ENCODE measurements around the gene SLC25A13.

The SLC25A13 gene

GRCh38 chr7:96088579-96088978 is 233.3 kb downstream of the SLC25A13 start:
- Histone ChIP-seq H3K9ac (ENCODE audit: low read depth, low read length, poor library complexity) (no peak overlapping the region), H4K8ac (ENCODE audit: low read depth, low read length) (no peak overlapping the region), H3K27me3 (ENCODE audit: control insufficient read depth in 3 of 3, insufficient read depth in 3 of 3, low read depth in 1 of 3, low read length in 3 of 3) (peaks cover 0 to 61% (median 0%) of the 10 kb centered on the region in 3 experiments), H3K18ac (ENCODE audit: low read length) (no peak overlapping the region), H3K23ac (ENCODE audit: low read depth, low read length, poor library complexity) (no peak overlapping the region), H3K4ac (ENCODE audit: low read length) (no peak overlapping the region), H2AK5ac (ENCODE audit: low read depth, low read length) (no peak overlapping the region), H3K36me3 (replicated peaks in 1 of 2; ENCODE audit: control insufficient read depth in 2 of 2, insufficient read depth in 2 of 2, low read length in 2 of 2) (no peaks in the 10 kb centered on the region), H3K9me3 (replicated peaks in 1 of 2; ENCODE audit: control insufficient read depth in 2 of 2, insufficient read depth in 1 of 2, low read depth in 1 of 2, low read length in 2 of 2) (no peaks in the 10 kb centered on the region), H2BK15ac (ENCODE audit: low read length) (no peak overlapping the region), H3K79me1 (ENCODE audit: low read depth, low read length) (no peaks in the 10 kb centered on the region), H2AFZ (ENCODE audit: low read length) (no peak overlapping the region), H4K91ac (ENCODE audit: low read depth, low read length, poor library complexity) (no peak overlapping the region), H3K4me1 (ENCODE audit: control insufficient read depth in 2 of 2, insufficient read depth in 1 of 2, low read depth in 1 of 2, low read length in 2 of 2) (no peaks in the 10 kb centered on the region), H3K14ac (ENCODE audit: low read length) (no peak overlapping the region), H2BK5ac (ENCODE audit: low read length) (no peak overlapping the region), H2BK12ac (ENCODE audit: low read length) (no peak overlapping the region), H3K4me2 (ENCODE audit: insufficient read depth, low read length, poor library complexity, severe bottlenecking) (no peak overlapping the region), H3K4me3 (ENCODE audit: low read length in 2 of 2) (no peak overlapping the region), H2BK120ac (ENCODE audit: low read depth, low read length) (no peak overlapping the region), H3K27ac (replicated peaks; ENCODE audit: low read length) (no peak overlapping the region)
- WGBS, 2 donors (ENCODE audit: extremely low coverage in 2 of 2, insufficient read length in 2 of 2, insufficient replicate concordance in 1 of 2), result no CpG with 5 or more reads among the region's 5 CpGs
- no peak for DNase-seq (ENCODE audit: low spot score)

- no peak overlapping the region for H3K14ac ChIP-seq (ENCODE audit: low read length)
- no peak overlapping the region for H3K9ac ChIP-seq (ENCODE audit: low read depth, low read length, poor library complexity)
- no peak overlapping the region for H3K23ac ChIP-seq (ENCODE audit: low read depth, low read length, poor library complexity)
- H3K4me2 ChIP-seq (ENCODE audit: insufficient read depth, low read length, poor library complexity, severe bottlenecking), result no peak overlapping the region
- DNase-seq (ENCODE audit: low spot score), result no peak
- H3K4me1 ChIP-seq (ENCODE audit: control insufficient read depth in 2 of 2, insufficient read depth in 1 of 2, low read depth in 1 of 2, low read length in 2 of 2), result peaks cover 0 to 2% of the 10 kb centered on the region in 2 donors
- H3K9me3 ChIP-seq (replicated peaks in 1 of 2; ENCODE audit: control insufficient read depth in 2 of 2, insufficient read depth in 1 of 2, low read depth in 1 of 2, low read length in 2 of 2), result no peaks in the 10 kb centered on the region
- H2BK15ac ChIP-seq (ENCODE audit: low read length), result no peak overlapping the region
- H4K91ac ChIP-seq (ENCODE audit: low read depth, low read length, poor library complexity), result no peak overlapping the region
- no peak overlapping the region for H3K4ac ChIP-seq (ENCODE audit: low read length)
- no peak overlapping the region for H2BK120ac ChIP-seq (ENCODE audit: low read depth, low read length)
- no peak overlapping the region for H2AFZ ChIP-seq (ENCODE audit: low read length)
- no peak overlapping the region for H2BK12ac ChIP-seq (ENCODE audit: low read length)
- H3K18ac ChIP-seq (ENCODE audit: low read length), result no peak overlapping the region
- no peak overlapping the region for H2BK5ac ChIP-seq (ENCODE audit: low read length)
- H4K8ac ChIP-seq (ENCODE audit: low read depth, low read length), result no peak overlapping the region
- H3K36me3 ChIP-seq (replicated peaks in 1 of 2; ENCODE audit: control insufficient read depth in 2 of 2, insufficient read depth in 2 of 2, low read length in 2 of 2), result no peaks in the 10 kb centered on the region
- no CpG with 5 or more reads among the region's 3 CpGs for WGBS, 2 donors (ENCODE audit: extremely low coverage in 2 of 2, insufficient read length in 2 of 2, insufficient replicate concordance in 1 of 2)
- no peak overlapping the region for H3K27ac ChIP-seq (replicated peaks; ENCODE audit: low read length)
- H3K27me3 ChIP-seq (ENCODE audit: control insufficient read depth in 3 of 3, insufficient read depth in 3 of 3, low read depth in 1 of 3, low read length in 3 of 3), result peaks cover 0 to 52% (median 0%) of the 10 kb centered on the region in 3 experiments
- no peak overlapping the region for H2AK5ac ChIP-seq (ENCODE audit: low read depth, low read length)
- H3K79me1 ChIP-seq (ENCODE audit: low read depth, low read length), result no peaks in the 10 kb centered on the region
- no peak overlapping the region for H3K4me3 ChIP-seq (ENCODE audit: low read length in 2 of 2)
Measured at GRCh38 chr7:96085953-96086352, 235.9 kb downstream of the SLC25A13 start.

- Histone ChIP-seq H2AK5ac (ENCODE audit: low read depth, low read length) (no peak overlapping the region), H3K9ac (ENCODE audit: low read depth, low read length, poor library complexity) (no peak overlapping the region), H4K8ac (ENCODE audit: low read depth, low read length) (no peak overlapping the region), H3K18ac (ENCODE audit: low read length) (no peak overlapping the region), H3K4me2 (ENCODE audit: insufficient read depth, low read length, poor library complexity, severe bottlenecking) (no peak overlapping the region), H3K27ac (replicated peaks; ENCODE audit: low read length) (no peak overlapping the region), H2BK5ac (ENCODE audit: low read length) (no peak overlapping the region), H3K4ac (ENCODE audit: low read length) (no peak overlapping the region), H3K4me1 (ENCODE audit: control insufficient read depth in 2 of 2, insufficient read depth in 1 of 2, low read depth in 1 of 2, low read length in 2 of 2) (peaks cover 0 to 4% of the 10 kb centered on the region in 2 donors), H3K23ac (ENCODE audit: low read depth, low read length, poor library complexity) (no peak overlapping the region), H2BK120ac (ENCODE audit: low read depth, low read length) (no peak overlapping the region), H3K27me3 (ENCODE audit: control insufficient read depth in 3 of 3, insufficient read depth in 3 of 3, low read depth in 1 of 3, low read length in 3 of 3) (peaks cover 0 to 49% (median 0%) of the 10 kb centered on the region in 3 experiments), H2BK12ac (ENCODE audit: low read length) (no peak overlapping the region), H2AFZ (ENCODE audit: low read length) (no peak overlapping the region), H2BK15ac (ENCODE audit: low read length) (no peak overlapping the region), H3K79me1 (ENCODE audit: low read depth, low read length) (no peaks in the 10 kb centered on the region), H3K4me3 (ENCODE audit: low read length in 2 of 2) (no peak overlapping the region), H3K14ac (ENCODE audit: low read length) (no peak overlapping the region), H4K91ac (ENCODE audit: low read depth, low read length, poor library complexity) (no peak overlapping the region), H3K9me3 (replicated peaks in 1 of 2; ENCODE audit: control insufficient read depth in 2 of 2, insufficient read depth in 1 of 2, low read depth in 1 of 2, low read length in 2 of 2) (no peaks in the 10 kb centered on the region), H3K36me3 (replicated peaks in 1 of 2; ENCODE audit: control insufficient read depth in 2 of 2, insufficient read depth in 2 of 2, low read length in 2 of 2) (no peaks in the 10 kb centered on the region)
- DNase-seq (ENCODE audit: low spot score), result no peak
- WGBS, 2 donors (ENCODE audit: extremely low coverage in 2 of 2, insufficient read length in 2 of 2, insufficient replicate concordance in 1 of 2), result no CpG with 5 or more reads among the region's 1 CpG
Measured at GRCh38 chr7:96084881-96085553, 236.9 kb downstream of the SLC25A13 start.

GRCh38 chr7:96080027-96080426 is 241.9 kb downstream of the SLC25A13 start:
- Histone ChIP-seq H2BK12ac (ENCODE audit: low read length) (no peak overlapping the region), H2BK120ac (ENCODE audit: low read depth, low read length) (no peak overlapping the region), H2BK5ac (ENCODE audit: low read length) (no peak overlapping the region), H3K79me1 (ENCODE audit: low read depth, low read length) (no peaks in the 10 kb centered on the region), H3K4me2 (ENCODE audit: insufficient read depth, low read length, poor library complexity, severe bottlenecking) (no peak overlapping the region), H3K4ac (ENCODE audit: low read length) (no peak overlapping the region), H3K9ac (ENCODE audit: low read depth, low read length, poor library complexity) (no peak overlapping the region), H3K36me3 (replicated peaks in 1 of 2; ENCODE audit: control insufficient read depth in 2 of 2, insufficient read depth in 2 of 2, low read length in 2 of 2) (no peaks in the 10 kb centered on the region), H4K8ac (ENCODE audit: low read depth, low read length) (no peak overlapping the region), H3K9me3 (replicated peaks in 1 of 2; ENCODE audit: control insufficient read depth in 2 of 2, insufficient read depth in 1 of 2, low read depth in 1 of 2, low read length in 2 of 2) (no peaks in the 10 kb centered on the region), H2AK5ac (ENCODE audit: low read depth, low read length) (no peak overlapping the region), H3K27me3 (ENCODE audit: control insufficient read depth in 3 of 3, insufficient read depth in 3 of 3, low read depth in 1 of 3, low read length in 3 of 3) (peaks cover 0 to 55% (median 0%) of the 10 kb centered on the region in 3 experiments), H2BK15ac (ENCODE audit: low read length) (no peak overlapping the region), H2AFZ (ENCODE audit: low read length) (no peak overlapping the region), H3K23ac (ENCODE audit: low read depth, low read length, poor library complexity) (no peak overlapping the region), H3K14ac (ENCODE audit: low read length) (no peak overlapping the region), H3K4me3 (ENCODE audit: low read length in 2 of 2) (no peak overlapping the region), H3K27ac (replicated peaks; ENCODE audit: low read length) (no peak overlapping the region), H4K91ac (ENCODE audit: low read depth, low read length, poor library complexity) (no peak overlapping the region), H3K4me1 (ENCODE audit: control insufficient read depth in 2 of 2, insufficient read depth in 1 of 2, low read depth in 1 of 2, low read length in 2 of 2) (peaks cover 4 to 5% of the 10 kb centered on the region in 2 donors), H3K18ac (ENCODE audit: low read length) (no peak overlapping the region)
- DNase-seq (ENCODE audit: low spot score), result peak; percentile 12
- WGBS, 2 donors (ENCODE audit: extremely low coverage in 2 of 2, insufficient read length in 2 of 2, insufficient replicate concordance in 1 of 2), result no CpG with 5 or more reads among the region's 6 CpGs
